HG02970 (cell line): ENCODE data around the gene MPG.
A peak's percentile ranks its signal among the peaks of the same experiment; 100 is the strongest.
"Not testable (repeated sequence)": the region's sequence is repeated elsewhere in the genome, so short reads cannot be mapped to it uniquely, and the experiment has no call there.

Source experiments
- ATAC-seq: cut with Tn5 transposase; IDR thresholded peaks from one replicate; pipeline ENCODE4 v1.9.1; 2021; ENCODE audit warnings: mild to moderate bottlenecking, moderate library complexity, moderate number of reproducible peaks; ENCODE audit not compliant: unreplicated experiment, low FRiP score

The MPG gene

GRCh38 chr16:77807-78443 is at the start of gene MPG:
Gene MPG, plus strand, starts transcription at chr16:78225. Its CDS starts 85 bp downstream, at chr16:78310.
- peak; percentile 67 for ATAC-seq

GRCh38 chr16:30627-31026 is 47.4 kb upstream of the MPG start:
- ATAC-seq, result not testable (repeated sequence)

GRCh38 chr16:33154-33876 is 44.7 kb upstream of the MPG start:
- not testable (repeated sequence) for ATAC-seq

GRCh38 chr16:33877-34647 is 44.0 kb upstream of the MPG start:
- ATAC-seq, result no peak

- no peak for ATAC-seq
Observed at GRCh38 chr16:34648-34987, 43.4 kb upstream of the MPG start.

- ATAC-seq, result no peak
Observed at GRCh38 chr16:35011-35677, 42.9 kb upstream of the MPG start.

GRCh38 chr16:35678-36305 is 42.2 kb upstream of the MPG start:
- no peak for ATAC-seq

GRCh38 chr16:36336-36984 is 41.6 kb upstream of the MPG start:
- no peak for ATAC-seq

- no peak for ATAC-seq
Observed at GRCh38 chr16:37511-37910, 40.5 kb upstream of the MPG start.

GRCh38 chr16:38206-38605 is 39.8 kb upstream of the MPG start:
- ATAC-seq, result not testable (repeated sequence)

GRCh38 chr16:38941-39892 is 38.8 kb upstream of the MPG start:
- peak; percentile 52 for ATAC-seq

GRCh38 chr16:41439-42068 is 36.5 kb upstream of the MPG start:
- no peak for ATAC-seq

- no peak for ATAC-seq
Observed at GRCh38 chr16:42069-42457, 36.0 kb upstream of the MPG start.

- no peak for ATAC-seq
Observed at GRCh38 chr16:42691-43090, 35.3 kb upstream of the MPG start.

- no peak for ATAC-seq
Observed at GRCh38 chr16:43294-43693, 34.7 kb upstream of the MPG start.

- ATAC-seq, result no peak
Observed at GRCh38 chr16:44655-45054, 33.4 kb upstream of the MPG start.

- no peak for ATAC-seq
Observed at GRCh38 chr16:45454-45853, 32.6 kb upstream of the MPG start.

- ATAC-seq, result not testable (repeated sequence)
Observed at GRCh38 chr16:46510-46909, 31.5 kb upstream of the MPG start.

GRCh38 chr16:47234-47633 is 30.8 kb upstream of the MPG start:
- no peak for ATAC-seq
